Measurements from ENCODE around the gene FAM180A. TPM values are rescaled to one million over a fixed set of nuclear protein-coding genes. Genes with fewer than 3 reads are reported as not detected.
"Not testable (repeated sequence)": the region's sequence is repeated elsewhere in the genome, so short reads cannot be mapped to it uniquely, and the experiment has no call there.

FAM180A gene
- total RNA-seq, 1 donor from 2014 or later: not detected

- Mint-ChIP-seq H3K27ac (ENCODE audit: unreplicated experiment) (no peak overlapping the region), H3K36me3 (ENCODE audit: low read depth, unreplicated experiment) (no peaks in the 10 kb centered on the region), H3K4me3 (ENCODE audit: unreplicated experiment) (no peak overlapping the region), H3K27me3 (ENCODE audit: unreplicated experiment) (peaks cover 1% of the 10 kb centered on the region), H3K9me3 (ENCODE audit: unreplicated experiment) (no peaks in the 10 kb centered on the region), H3K4me1 (ENCODE audit: unreplicated experiment) (peaks cover 24% of the 10 kb centered on the region)
- no peak for DNase-seq (ENCODE audit: low spot score)
- TF ChIP-seq CTCF (IDR thresholded peaks at IDR 0.05; ENCODE audit: unreplicated experiment): no peak
Measured at GRCh38 chr7:135704698-135705097, 43.9 kb downstream of the FAM180A start.

GRCh38 chr7:135704074-135704473 lies 44.5 kb downstream of the FAM180A start:
- no peak overlapping the region for H3K27ac Mint-ChIP-seq (ENCODE audit: unreplicated experiment)

GRCh38 chr7:135697276-135698049 lies 51.1 kb downstream of the FAM180A start:
- no peak overlapping the region for H3K4me3 Mint-ChIP-seq (ENCODE audit: unreplicated experiment)
- no peak for DNase-seq (ENCODE audit: low spot score)
- H3K27ac Mint-ChIP-seq (ENCODE audit: unreplicated experiment): no peak overlapping the region
- H3K4me1 Mint-ChIP-seq (ENCODE audit: unreplicated experiment): peaks cover 12% of the 10 kb centered on the region
- no peaks in the 10 kb centered on the region for H3K9me3 Mint-ChIP-seq (ENCODE audit: unreplicated experiment)
- peaks cover 3% of the 10 kb centered on the region for H3K36me3 Mint-ChIP-seq (ENCODE audit: low read depth, unreplicated experiment)
- peaks cover 3% of the 10 kb centered on the region for H3K27me3 Mint-ChIP-seq (ENCODE audit: unreplicated experiment)
- TF ChIP-seq CTCF (IDR thresholded peaks at IDR 0.05; ENCODE audit: unreplicated experiment): no peak

More at GRCh38 chr7:135704074-135704473, 44.5 kb downstream of the FAM180A start:
- no peaks in the 10 kb centered on the region for H3K36me3 Mint-ChIP-seq (ENCODE audit: low read depth, unreplicated experiment)
- H3K4me1 Mint-ChIP-seq (ENCODE audit: unreplicated experiment): peaks cover 19% of the 10 kb centered on the region
- no peaks in the 10 kb centered on the region for H3K9me3 Mint-ChIP-seq (ENCODE audit: unreplicated experiment)
- peaks cover 1% of the 10 kb centered on the region for H3K27me3 Mint-ChIP-seq (ENCODE audit: unreplicated experiment)
- TF ChIP-seq CTCF (IDR thresholded peaks at IDR 0.05; ENCODE audit: unreplicated experiment): peak; percentile 39
- no peak overlapping the region for H3K4me3 Mint-ChIP-seq (ENCODE audit: unreplicated experiment)
- DNase-seq (ENCODE audit: low spot score): no peak

GRCh38 chr7:135693558-135693957 lies 55.1 kb downstream of the FAM180A start:
- peaks cover 31% of the 10 kb centered on the region for H3K4me1 Mint-ChIP-seq (ENCODE audit: unreplicated experiment)
- no peak for TF ChIP-seq CTCF (IDR thresholded peaks at IDR 0.05; ENCODE audit: unreplicated experiment)

GRCh38 chr7:135692606-135693005 lies 56.0 kb downstream of the FAM180A start:
- H3K36me3 Mint-ChIP-seq (ENCODE audit: low read depth, unreplicated experiment); H3K27me3 Mint-ChIP-seq (ENCODE audit: unreplicated experiment); DNase-seq (ENCODE audit: low spot score); H3K4me3 Mint-ChIP-seq (ENCODE audit: unreplicated experiment); H3K27ac Mint-ChIP-seq (ENCODE audit: unreplicated experiment); H3K9me3 Mint-ChIP-seq (ENCODE audit: unreplicated experiment): not testable (repeated sequence)
- H3K4me1 Mint-ChIP-seq (ENCODE audit: unreplicated experiment): peaks cover 30% of the 10 kb centered on the region

More at GRCh38 chr7:135693558-135693957, 55.1 kb downstream of the FAM180A start:
- Mint-ChIP-seq H3K27me3 (ENCODE audit: unreplicated experiment) (peaks cover 3% of the 10 kb centered on the region), H3K27ac (ENCODE audit: unreplicated experiment) (no peak overlapping the region), H3K9me3 (ENCODE audit: unreplicated experiment) (no peaks in the 10 kb centered on the region), H3K4me3 (ENCODE audit: unreplicated experiment) (no peak overlapping the region), H3K36me3 (ENCODE audit: low read depth, unreplicated experiment) (peaks cover 7% of the 10 kb centered on the region)
- DNase-seq (ENCODE audit: low spot score): no peak

Data from endothelial cell (in vitro differentiated cells).